Measurements from ENCODE around the gene ADAMTS12. TPM values are rescaled to one million over a fixed set of nuclear protein-coding genes. Genes with fewer than 3 reads are reported as not detected.

The ADAMTS12 gene
- total RNA-seq, 1 experiment from 2014 or later, result 0.18 TPM

DNA sequence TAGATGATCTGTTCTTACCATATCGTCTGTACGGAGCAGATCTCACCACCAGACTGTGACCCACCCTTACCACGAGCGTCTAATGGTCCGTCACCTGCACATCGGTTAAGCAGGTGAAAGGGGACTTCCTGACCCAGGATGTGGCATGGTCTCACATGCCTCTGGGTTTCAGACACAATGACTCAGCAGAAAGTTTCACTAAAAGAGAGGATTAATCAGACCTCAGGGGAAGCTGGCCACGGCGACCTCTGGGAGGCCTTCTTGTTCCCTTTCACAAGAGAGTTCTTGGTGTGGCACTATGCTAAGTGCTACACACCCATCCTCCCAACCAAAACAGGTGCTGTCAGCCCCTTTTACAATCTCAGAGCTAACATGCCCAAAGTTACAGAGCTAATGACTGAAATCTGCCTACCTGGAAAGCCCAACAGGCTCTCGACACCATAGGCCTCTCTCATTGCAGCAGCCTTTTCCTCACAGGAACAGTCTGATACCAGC, 41.6 kb downstream of the ADAMTS12 start:
- Histone ChIP-seq H4K20me1 (ENCODE audit: low read length) (no peaks in the 10 kb centered on the region), H3K4me1 (ENCODE audit: insufficient read depth, low read length) (peaks cover 24% of the 10 kb centered on the region), H3K9me3 (ENCODE audit: low read length) (no peaks in the 10 kb centered on the region), H3K79me2 (ENCODE audit: low read length) (no peaks in the 10 kb centered on the region), H2AFZ (ENCODE audit: low read length) (peak overlapping the region; percentile 71), H3K27ac (ENCODE audit: low read length) (peak overlapping the region; percentile 79), H3K4me2 (ENCODE audit: low read length) (peak overlapping the region; percentile 66), H3F3A (ENCODE audit: low read length, unreplicated experiment) (no peaks in the 10 kb centered on the region), H3K36me3 (ENCODE audit: low read depth, low read length) (no peaks in the 10 kb centered on the region), H3K9ac (ENCODE audit: low read length) (peak overlapping the region; percentile 36), H3K9me2 (replicated peaks; ENCODE audit: low read length) (no peaks in the 10 kb centered on the region), H3K4me3 (ENCODE audit: low read length) (0 out of 2 replicates have a peak overlapping the region, but pooled peaks have one; percentile 1), H3K27me3 (ENCODE audit: low read length) (no peaks in the 10 kb centered on the region)
- no TSS peak for BruUV-seq (replicated peaks)
- TF ChIP-seq EZH2 (IDR thresholded peaks at IDR 0.05; ENCODE audit: low read length, unreplicated experiment) (no peak), EZH2phosphoT487 (IDR thresholded peaks at IDR 0.05; ENCODE audit: borderline replicate concordance, low read length) (no peak)
- TF ChIP-seq, protein P1, sequence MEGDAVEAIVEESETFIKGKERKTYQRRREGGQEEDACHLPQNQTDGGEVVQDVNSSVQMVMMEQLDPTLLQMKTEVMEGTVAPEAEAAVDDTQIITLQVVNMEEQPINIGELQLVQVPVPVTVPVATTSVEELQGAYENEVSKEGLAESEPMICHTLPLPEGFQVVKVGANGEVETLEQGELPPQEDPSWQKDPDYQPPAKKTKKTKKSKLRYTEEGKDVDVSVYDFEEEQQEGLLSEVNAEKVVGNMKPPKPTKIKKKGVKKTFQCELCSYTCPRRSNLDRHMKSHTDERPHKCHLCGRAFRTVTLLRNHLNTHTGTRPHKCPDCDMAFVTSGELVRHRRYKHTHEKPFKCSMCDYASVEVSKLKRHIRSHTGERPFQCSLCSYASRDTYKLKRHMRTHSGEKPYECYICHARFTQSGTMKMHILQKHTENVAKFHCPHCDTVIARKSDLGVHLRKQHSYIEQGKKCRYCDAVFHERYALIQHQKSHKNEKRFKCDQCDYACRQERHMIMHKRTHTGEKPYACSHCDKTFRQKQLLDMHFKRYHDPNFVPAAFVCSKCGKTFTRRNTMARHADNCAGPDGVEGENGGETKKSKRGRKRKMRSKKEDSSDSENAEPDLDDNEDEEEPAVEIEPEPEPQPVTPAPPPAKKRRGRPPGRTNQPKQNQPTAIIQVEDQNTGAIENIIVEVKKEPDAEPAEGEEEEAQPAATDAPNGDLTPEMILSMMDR (conservative IDR thresholded peaks at IDR 0.05; ENCODE audit: low read depth, low read length), result no peak
- peak; percentile 87 for ATAC-seq
- CTCF ChIA-PET, result no interaction called here
- intact Hi-C loops (cut with micrococcal nuclease), result no loop called here
- POLR2A ChIA-PET (ENCODE audit: unreplicated experiment), result interaction anchor here (0.5 kb wide), 1 partner anchor 110 kb away, joined by 6 read pairs; no protein-coding TSS in a partner anchor
- peak; percentile 90 for DNase-seq

DNA sequence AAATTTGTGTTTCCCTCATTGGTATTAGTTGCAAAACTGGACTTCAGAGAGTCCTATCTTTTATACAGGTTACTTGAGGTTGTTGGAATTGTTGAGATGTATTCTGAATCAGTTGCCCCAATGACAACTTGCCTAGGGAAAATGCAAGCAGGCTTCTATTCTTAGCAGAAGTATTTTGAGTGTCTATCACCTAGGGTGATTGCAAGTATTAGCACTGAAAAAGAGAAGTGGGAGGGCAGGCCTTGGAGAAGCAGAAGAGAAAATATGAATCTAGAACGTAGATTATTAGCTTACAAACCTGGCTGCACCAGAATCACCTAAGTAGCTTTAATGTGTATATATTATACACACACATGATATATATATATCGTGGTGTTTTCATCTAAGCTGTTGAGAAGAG, 43.2 kb downstream of the ADAMTS12 start:
- ChIA-PET POLR2A (ENCODE audit: unreplicated experiment) (no interaction called here), CTCF (no interaction called here)
- BruUV-seq (replicated peaks), result no TSS peak
- no peak overlapping the region for H3K9ac ChIP-seq (ENCODE audit: low read length)
- H3K27me3 ChIP-seq (ENCODE audit: low read length), result no peaks in the 10 kb centered on the region
- no peaks in the 10 kb centered on the region for H3F3A ChIP-seq (ENCODE audit: low read length, unreplicated experiment)
- no peak overlapping the region for H3K27ac ChIP-seq (ENCODE audit: low read length)
- H3K79me2 ChIP-seq (ENCODE audit: low read length), result no peaks in the 10 kb centered on the region
- H3K36me3 ChIP-seq (ENCODE audit: low read depth, low read length), result no peaks in the 10 kb centered on the region
- no peak overlapping the region for H3K4me3 ChIP-seq (ENCODE audit: low read length)
- intact Hi-C loops (cut with micrococcal nuclease), result no loop called here
- H4K20me1 ChIP-seq (ENCODE audit: low read length), result no peaks in the 10 kb centered on the region
- no peak overlapping the region for H3K4me2 ChIP-seq (ENCODE audit: low read length)
- H3K9me2 ChIP-seq (replicated peaks; ENCODE audit: low read length), result no peaks in the 10 kb centered on the region
- DNase-seq (no peak), ATAC-seq (no peak)
- TF ChIP-seq EZH2 (IDR thresholded peaks at IDR 0.05; ENCODE audit: low read length, unreplicated experiment) (no peak), EZH2phosphoT487 (IDR thresholded peaks at IDR 0.05; ENCODE audit: borderline replicate concordance, low read length) (no peak)
- TF ChIP-seq, protein P1 (conservative IDR thresholded peaks at IDR 0.05; ENCODE audit: low read depth, low read length), result no peak
- H3K9me3 ChIP-seq (ENCODE audit: low read length), result no peaks in the 10 kb centered on the region
- no peak overlapping the region for H2AFZ ChIP-seq (ENCODE audit: low read length)
- H3K4me1 ChIP-seq (ENCODE audit: insufficient read depth, low read length), result peaks cover 16% of the 10 kb centered on the region

DNA sequence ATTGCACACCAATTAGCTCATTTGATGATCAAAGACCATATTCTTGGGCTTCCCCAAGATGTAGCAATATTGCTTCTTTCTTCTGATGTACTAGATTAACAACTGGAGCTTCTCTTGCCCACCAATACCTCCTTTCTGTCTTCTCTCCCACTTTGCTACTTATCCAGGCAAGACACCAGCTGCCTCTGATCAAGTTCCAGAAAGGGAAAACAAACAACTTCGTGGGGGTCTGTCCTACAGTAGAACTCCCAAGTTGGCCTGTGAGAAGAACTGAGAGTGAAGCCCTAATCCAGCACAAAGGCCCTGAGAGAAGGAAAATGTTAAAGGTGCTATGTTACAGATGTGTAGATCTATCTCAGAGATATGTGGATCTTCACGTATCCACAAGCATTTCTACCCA, 44.9 kb downstream of the ADAMTS12 start:
- Histone ChIP-seq H3K27me3 (ENCODE audit: low read length) (no peaks in the 10 kb centered on the region), H4K20me1 (ENCODE audit: low read length) (no peaks in the 10 kb centered on the region), H3K27ac (ENCODE audit: low read length) (no peak overlapping the region), H3K9me3 (ENCODE audit: low read length) (no peaks in the 10 kb centered on the region), H3K79me2 (ENCODE audit: low read length) (no peaks in the 10 kb centered on the region), H3K36me3 (ENCODE audit: low read depth, low read length) (no peaks in the 10 kb centered on the region), H3K9me2 (replicated peaks; ENCODE audit: low read length) (no peaks in the 10 kb centered on the region), H3K4me2 (ENCODE audit: low read length) (no peak overlapping the region), H3F3A (ENCODE audit: low read length, unreplicated experiment) (no peaks in the 10 kb centered on the region), H3K4me3 (ENCODE audit: low read length) (no peak overlapping the region), H3K9ac (ENCODE audit: low read length) (no peak overlapping the region), H2AFZ (ENCODE audit: low read length) (no peak overlapping the region), H3K4me1 (ENCODE audit: insufficient read depth, low read length) (peaks cover 26% of the 10 kb centered on the region)
- ATAC-seq, result no peak
- TF ChIP-seq EZH2 (IDR thresholded peaks at IDR 0.05; ENCODE audit: low read length, unreplicated experiment) (no peak), EZH2phosphoT487 (IDR thresholded peaks at IDR 0.05; ENCODE audit: borderline replicate concordance, low read length) (no peak)
- TF ChIP-seq, protein P1 (conservative IDR thresholded peaks at IDR 0.05; ENCODE audit: low read depth, low read length), result no peak
- no peak for DNase-seq
- intact Hi-C loops (cut with micrococcal nuclease), result no loop called here
- BruUV-seq (replicated peaks), result no TSS peak
- CTCF ChIA-PET, result no interaction called here
- POLR2A ChIA-PET (ENCODE audit: unreplicated experiment), result no interaction called here
